ENCODE results near the gene CDC42SE2. TPM values are rescaled to one million over a fixed set of nuclear protein-coding genes. Genes with fewer than 3 reads are reported as not detected.

CDC42SE2 gene
- total RNA-seq, 1 experiment from 2014 or later, result 22.5 TPM

GRCh38 chr5:131289738-131290137 is 25.9 kb downstream of the CDC42SE2 start:
- TF ChIP-seq IRF1 (CRISPR knock-in tag; IDR thresholded peaks at IDR 0.05), result no peak
- TF ChIP-seq MAX (CRISPR knock-in tag; IDR thresholded peaks at IDR 0.05), result no peak
- TF ChIP-seq, protein P1, sequence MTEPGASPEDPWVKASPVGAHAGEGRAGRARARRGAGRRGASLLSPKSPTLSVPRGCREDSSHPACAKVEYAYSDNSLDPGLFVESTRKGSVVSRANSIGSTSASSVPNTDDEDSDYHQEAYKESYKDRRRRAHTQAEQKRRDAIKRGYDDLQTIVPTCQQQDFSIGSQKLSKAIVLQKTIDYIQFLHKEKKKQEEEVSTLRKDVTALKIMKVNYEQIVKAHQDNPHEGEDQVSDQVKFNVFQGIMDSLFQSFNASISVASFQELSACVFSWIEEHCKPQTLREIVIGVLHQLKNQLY (CRISPR knock-in tag; IDR thresholded peaks at IDR 0.05), result no peak
- 0 out of 2 replicates have a peak, but pooled peaks have one; percentile 27 for TF ChIP-seq ZNF121 (CRISPR knock-in tag; IDR thresholded peaks at IDR 0.05)
- Mint-ChIP-seq H3K4me3 (no peak overlapping the region), H3K27me3 (ENCODE audit: low read depth) (no peaks in the 10 kb centered on the region), H3K4me1 (no peaks in the 10 kb centered on the region), H3K9me3 (no peaks in the 10 kb centered on the region), H3K27ac (no peak overlapping the region), H3K36me3 (no peaks in the 10 kb centered on the region)
- DNase-seq (ENCODE audit: low spot score), result no peak
- ChIA-PET POLR2A (no interaction called here), CTCF (no interaction called here)
- ATAC-seq, result no peak

DNA sequence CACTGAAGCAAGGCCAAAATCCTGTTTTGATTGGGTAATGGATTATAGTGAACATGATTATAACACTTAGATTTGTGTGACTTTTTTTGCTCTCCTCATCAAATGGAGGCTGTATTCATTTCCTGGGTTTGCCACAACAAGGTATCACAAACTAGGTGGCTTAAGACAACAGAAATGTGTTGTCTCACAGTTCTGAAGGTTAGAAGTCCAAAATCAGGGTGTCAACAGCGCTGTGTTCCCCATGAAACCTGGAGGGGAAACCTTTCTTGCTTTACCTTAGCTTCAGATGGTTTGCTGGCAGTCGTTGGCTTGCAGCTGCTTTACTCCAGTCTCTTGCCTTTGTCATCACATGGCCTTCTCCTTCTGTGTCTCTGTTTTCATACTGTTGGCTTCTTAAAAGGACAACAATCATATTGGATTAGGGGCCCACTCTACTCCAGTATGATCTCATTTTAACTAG is 32.4 kb downstream of the CDC42SE2 start:
- TF ChIP-seq TEAD4 (CRISPR knock-in tag; IDR thresholded peaks at IDR 0.05) (no peak), ATF3 (CRISPR knock-in tag; conservative IDR thresholded peaks at IDR 0.05) (no peak), MAX (CRISPR knock-in tag; IDR thresholded peaks at IDR 0.05) (no peak), MYBL2 (CRISPR knock-in tag; IDR thresholded peaks at IDR 0.05) (no peak), ZNF425 (CRISPR knock-in tag; conservative IDR thresholded peaks at IDR 0.05) (no peak), FOXK1 (CRISPR knock-in tag; IDR thresholded peaks at IDR 0.05) (no peak), ATF1 (CRISPR knock-in tag; IDR thresholded peaks at IDR 0.05) (no peak), USF2 (CRISPR knock-in tag; IDR thresholded peaks at IDR 0.05) (no peak), GTF2I (CRISPR knock-in tag; conservative IDR thresholded peaks at IDR 0.05) (no peak), CREB1 (CRISPR knock-in tag; IDR thresholded peaks at IDR 0.05) (no peak), GRHL2 (CRISPR knock-in tag; IDR thresholded peaks at IDR 0.05; ENCODE audit: insufficient replicate concordance, severe bottlenecking) (no peak), ZNF317 (CRISPR knock-in tag; IDR thresholded peaks at IDR 0.05; ENCODE audit: borderline replicate concordance, low read depth) (no peak), GABPB1 (CRISPR knock-in tag; IDR thresholded peaks at IDR 0.05) (no peak)
- TF ChIP-seq, protein P2, sequence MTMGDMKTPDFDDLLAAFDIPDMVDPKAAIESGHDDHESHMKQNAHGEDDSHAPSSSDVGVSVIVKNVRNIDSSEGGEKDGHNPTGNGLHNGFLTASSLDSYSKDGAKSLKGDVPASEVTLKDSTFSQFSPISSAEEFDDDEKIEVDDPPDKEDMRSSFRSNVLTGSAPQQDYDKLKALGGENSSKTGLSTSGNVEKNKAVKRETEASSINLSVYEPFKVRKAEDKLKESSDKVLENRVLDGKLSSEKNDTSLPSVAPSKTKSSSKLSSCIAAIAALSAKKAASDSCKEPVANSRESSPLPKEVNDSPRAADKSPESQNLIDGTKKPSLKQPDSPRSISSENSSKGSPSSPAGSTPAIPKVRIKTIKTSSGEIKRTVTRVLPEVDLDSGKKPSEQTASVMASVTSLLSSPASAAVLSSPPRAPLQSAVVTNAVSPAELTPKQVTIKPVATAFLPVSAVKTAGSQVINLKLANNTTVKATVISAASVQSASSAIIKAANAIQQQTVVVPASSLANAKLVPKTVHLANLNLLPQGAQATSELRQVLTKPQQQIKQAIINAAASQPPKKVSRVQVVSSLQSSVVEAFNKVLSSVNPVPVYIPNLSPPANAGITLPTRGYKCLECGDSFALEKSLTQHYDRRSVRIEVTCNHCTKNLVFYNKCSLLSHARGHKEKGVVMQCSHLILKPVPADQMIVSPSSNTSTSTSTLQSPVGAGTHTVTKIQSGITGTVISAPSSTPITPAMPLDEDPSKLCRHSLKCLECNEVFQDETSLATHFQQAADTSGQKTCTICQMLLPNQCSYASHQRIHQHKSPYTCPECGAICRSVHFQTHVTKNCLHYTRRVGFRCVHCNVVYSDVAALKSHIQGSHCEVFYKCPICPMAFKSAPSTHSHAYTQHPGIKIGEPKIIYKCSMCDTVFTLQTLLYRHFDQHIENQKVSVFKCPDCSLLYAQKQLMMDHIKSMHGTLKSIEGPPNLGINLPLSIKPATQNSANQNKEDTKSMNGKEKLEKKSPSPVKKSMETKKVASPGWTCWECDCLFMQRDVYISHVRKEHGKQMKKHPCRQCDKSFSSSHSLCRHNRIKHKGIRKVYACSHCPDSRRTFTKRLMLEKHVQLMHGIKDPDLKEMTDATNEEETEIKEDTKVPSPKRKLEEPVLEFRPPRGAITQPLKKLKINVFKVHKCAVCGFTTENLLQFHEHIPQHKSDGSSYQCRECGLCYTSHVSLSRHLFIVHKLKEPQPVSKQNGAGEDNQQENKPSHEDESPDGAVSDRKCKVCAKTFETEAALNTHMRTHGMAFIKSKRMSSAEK (CRISPR knock-in tag; IDR thresholded peaks at IDR 0.05; ENCODE audit: borderline replicate concordance), result no peak
- Mint-ChIP-seq H3K36me3 (no peaks in the 10 kb centered on the region), H3K4me3 (no peak overlapping the region), H3K4me1 (peaks cover 11% of the 10 kb centered on the region), H3K27ac (no peak overlapping the region), H3K9me3 (no peaks in the 10 kb centered on the region; the same call in 1 of the 2 replicates), H3K27me3 (ENCODE audit: low read depth) (no peaks in the 10 kb centered on the region)
- DNase-seq (ENCODE audit: low spot score) (no peak), ATAC-seq (no peak)
- ChIA-PET POLR2A (no interaction called here), CTCF (no interaction called here)
